Fibroblast of pulmonary artery (primary cell): ENCODE results near the gene TAGLN2.

ENCODE experiments used
- DNase-seq: peaks from one replicate; pipeline ENCODE4 v3.0.0-alpha.2; 2010; ENCODE audit warnings: low read depth
- H3K4me3 ChIP-seq: replicated peaks from 2 replicates; pipeline ENCODE4 v1.5.1; 2011; ENCODE audit warnings: low read depth, mild to moderate bottlenecking, control low read depth, low read length, moderate library complexity
- CTCF ChIP-seq: IDR thresholded peaks from 2 replicates; pipeline ENCODE4 v1.5.1; 2011; ENCODE audit warnings: mild to moderate bottlenecking, control low read depth, low read length, inconsistent platforms; ENCODE audit errors: missing control alignments

TAGLN2 gene

GRCh38 chr1:159935719-159936272, 10.5 kb upstream of the TAGLN2 start:
- no peak for TF ChIP-seq CTCF
- DNase-seq = no peak
- no peak overlapping the region for H3K4me3 ChIP-seq

- no peak for DNase-seq
- H3K4me3 ChIP-seq = no peak overlapping the region
- TF ChIP-seq CTCF = no peak
Observed at GRCh38 chr1:159935305-159935704, 10.0 kb upstream of the TAGLN2 start.

- no peak for TF ChIP-seq CTCF
- H3K4me3 ChIP-seq = no peak overlapping the region
- DNase-seq = no peak
Observed at GRCh38 chr1:159934136-159935039, 9.1 kb upstream of the TAGLN2 start.

- no peak overlapping the region for H3K4me3 ChIP-seq
- no peak for TF ChIP-seq CTCF
- DNase-seq = no peak
Observed at GRCh38 chr1:159933347-159933746, 8.0 kb upstream of the TAGLN2 start.

GRCh38 chr1:159932296-159933285, 7.3 kb upstream of the TAGLN2 start:
- no peak for DNase-seq
- no peak overlapping the region for H3K4me3 ChIP-seq
- no peak for TF ChIP-seq CTCF

GRCh38 chr1:159931795-159932173, 6.5 kb upstream of the TAGLN2 start:
- TF ChIP-seq CTCF = no peak
- no peak for DNase-seq
- no peak overlapping the region for H3K4me3 ChIP-seq
